ENCODE measurements around the gene WNT16.

- TF ChIP-seq CTCF (IDR thresholded peaks at IDR 0.05) (no peak), POLR2AphosphoS5 (IDR thresholded peaks at IDR 0.05; ENCODE audit: low read depth, low read length) (no peak), SIN3A (IDR thresholded peaks at IDR 0.05; ENCODE audit: borderline replicate concordance, insufficient read depth, low read depth, low read length) (no peak), TCF7L2 (IDR thresholded peaks at IDR 0.05; ENCODE audit: low read depth, low read length) (no peak)
- TF ChIP-seq, protein P1, sequence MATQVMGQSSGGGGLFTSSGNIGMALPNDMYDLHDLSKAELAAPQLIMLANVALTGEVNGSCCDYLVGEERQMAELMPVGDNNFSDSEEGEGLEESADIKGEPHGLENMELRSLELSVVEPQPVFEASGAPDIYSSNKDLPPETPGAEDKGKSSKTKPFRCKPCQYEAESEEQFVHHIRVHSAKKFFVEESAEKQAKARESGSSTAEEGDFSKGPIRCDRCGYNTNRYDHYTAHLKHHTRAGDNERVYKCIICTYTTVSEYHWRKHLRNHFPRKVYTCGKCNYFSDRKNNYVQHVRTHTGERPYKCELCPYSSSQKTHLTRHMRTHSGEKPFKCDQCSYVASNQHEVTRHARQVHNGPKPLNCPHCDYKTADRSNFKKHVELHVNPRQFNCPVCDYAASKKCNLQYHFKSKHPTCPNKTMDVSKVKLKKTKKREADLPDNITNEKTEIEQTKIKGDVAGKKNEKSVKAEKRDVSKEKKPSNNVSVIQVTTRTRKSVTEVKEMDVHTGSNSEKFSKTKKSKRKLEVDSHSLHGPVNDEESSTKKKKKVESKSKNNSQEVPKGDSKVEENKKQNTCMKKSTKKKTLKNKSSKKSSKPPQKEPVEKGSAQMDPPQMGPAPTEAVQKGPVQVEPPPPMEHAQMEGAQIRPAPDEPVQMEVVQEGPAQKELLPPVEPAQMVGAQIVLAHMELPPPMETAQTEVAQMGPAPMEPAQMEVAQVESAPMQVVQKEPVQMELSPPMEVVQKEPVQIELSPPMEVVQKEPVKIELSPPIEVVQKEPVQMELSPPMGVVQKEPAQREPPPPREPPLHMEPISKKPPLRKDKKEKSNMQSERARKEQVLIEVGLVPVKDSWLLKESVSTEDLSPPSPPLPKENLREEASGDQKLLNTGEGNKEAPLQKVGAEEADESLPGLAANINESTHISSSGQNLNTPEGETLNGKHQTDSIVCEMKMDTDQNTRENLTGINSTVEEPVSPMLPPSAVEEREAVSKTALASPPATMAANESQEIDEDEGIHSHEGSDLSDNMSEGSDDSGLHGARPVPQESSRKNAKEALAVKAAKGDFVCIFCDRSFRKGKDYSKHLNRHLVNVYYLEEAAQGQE (IDR thresholded peaks at IDR 0.05; ENCODE audit: insufficient read depth in 1 of 2, low read depth in 2 of 2, low read length in 1 of 2) = no peak
These were observed 57.0 kb downstream of the WNT16 start for GRCh38 chr7:121385800-121386179.
